ENCODE measurements around the gene PLIN3.

DNA sequence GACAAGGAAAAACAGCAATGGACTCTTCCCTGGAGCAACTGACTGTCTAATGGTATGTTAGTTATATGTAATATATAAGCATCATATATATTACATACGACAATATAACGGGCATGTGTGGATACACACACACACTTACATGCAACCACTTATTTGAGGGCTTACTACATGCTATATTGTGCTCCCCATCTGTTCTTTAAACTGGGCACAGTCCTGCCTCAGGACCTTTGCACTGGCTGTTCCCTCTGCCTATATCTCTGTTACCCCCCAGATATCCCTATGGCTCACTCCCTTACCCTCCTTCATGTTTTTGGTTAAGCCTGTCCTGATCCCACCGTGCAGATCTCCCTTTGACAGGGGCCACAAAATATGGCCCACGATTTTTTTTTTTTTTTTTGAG is 46.2 kb downstream of the PLIN3 start:
- TF ChIP-seq, protein P1, sequence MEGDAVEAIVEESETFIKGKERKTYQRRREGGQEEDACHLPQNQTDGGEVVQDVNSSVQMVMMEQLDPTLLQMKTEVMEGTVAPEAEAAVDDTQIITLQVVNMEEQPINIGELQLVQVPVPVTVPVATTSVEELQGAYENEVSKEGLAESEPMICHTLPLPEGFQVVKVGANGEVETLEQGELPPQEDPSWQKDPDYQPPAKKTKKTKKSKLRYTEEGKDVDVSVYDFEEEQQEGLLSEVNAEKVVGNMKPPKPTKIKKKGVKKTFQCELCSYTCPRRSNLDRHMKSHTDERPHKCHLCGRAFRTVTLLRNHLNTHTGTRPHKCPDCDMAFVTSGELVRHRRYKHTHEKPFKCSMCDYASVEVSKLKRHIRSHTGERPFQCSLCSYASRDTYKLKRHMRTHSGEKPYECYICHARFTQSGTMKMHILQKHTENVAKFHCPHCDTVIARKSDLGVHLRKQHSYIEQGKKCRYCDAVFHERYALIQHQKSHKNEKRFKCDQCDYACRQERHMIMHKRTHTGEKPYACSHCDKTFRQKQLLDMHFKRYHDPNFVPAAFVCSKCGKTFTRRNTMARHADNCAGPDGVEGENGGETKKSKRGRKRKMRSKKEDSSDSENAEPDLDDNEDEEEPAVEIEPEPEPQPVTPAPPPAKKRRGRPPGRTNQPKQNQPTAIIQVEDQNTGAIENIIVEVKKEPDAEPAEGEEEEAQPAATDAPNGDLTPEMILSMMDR (conservative IDR thresholded peaks at IDR 0.05; ENCODE audit: low read depth, low read length) = no peak
- TF ChIP-seq CEBPB (IDR thresholded peaks at IDR 0.05; ENCODE audit: low read depth, low read length) = no peak
- TF ChIP-seq POLR2A (IDR thresholded peaks at IDR 0.05; ENCODE audit: low read depth, low read length) = no peak
- TF ChIP-seq, protein P2, sequence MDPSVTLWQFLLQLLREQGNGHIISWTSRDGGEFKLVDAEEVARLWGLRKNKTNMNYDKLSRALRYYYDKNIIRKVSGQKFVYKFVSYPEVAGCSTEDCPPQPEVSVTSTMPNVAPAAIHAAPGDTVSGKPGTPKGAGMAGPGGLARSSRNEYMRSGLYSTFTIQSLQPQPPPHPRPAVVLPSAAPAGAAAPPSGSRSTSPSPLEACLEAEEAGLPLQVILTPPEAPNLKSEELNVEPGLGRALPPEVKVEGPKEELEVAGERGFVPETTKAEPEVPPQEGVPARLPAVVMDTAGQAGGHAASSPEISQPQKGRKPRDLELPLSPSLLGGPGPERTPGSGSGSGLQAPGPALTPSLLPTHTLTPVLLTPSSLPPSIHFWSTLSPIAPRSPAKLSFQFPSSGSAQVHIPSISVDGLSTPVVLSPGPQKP (IDR thresholded peaks at IDR 0.05; ENCODE audit: borderline replicate concordance, low read depth, low read length) = no peak
- TF ChIP-seq RFX5 (IDR thresholded peaks at IDR 0.05; ENCODE audit: low read depth, low read length) = no peak
- TF ChIP-seq FOS (IDR thresholded peaks at IDR 0.05; ENCODE audit: low read depth, low read length) = no peak

Data from IMR-90 (cell line).